Stomach (tissue), 4 donors: Measurements from ENCODE around the gene STON2.

Source experiments
- EP300 ChIP-seq: sonication (generic); formaldehyde crosslinking; IDR thresholded peaks from one replicate; pipeline ENCODE4 v1.6.1; 2017; ENCODE audit warnings: antibody characterized with exemption
- POLR2A ChIP-seq, 4 donors: fragments of 450-650 bp; IDR thresholded peaks; one replicate each; pipeline ENCODE4 v1.6.1; 2016; ENCODE audit warnings: antibody characterized with exemption in 4 of 4, control low read depth in 2 of 4, mild to moderate bottlenecking in 1 of 4, moderate library complexity in 1 of 4
- POLR2AphosphoS5 ChIP-seq, 3 donors: sonication (generic); formaldehyde crosslinking; IDR thresholded peaks; one replicate each; pipeline ENCODE4 v1.6.1; 2016; ENCODE audit warnings: antibody characterized with exemption in 3 of 3
- TF ChIP-seq, protein P1 (sequence below), 7 experiments: fragments of 450-650 bp in 4 of 7; fragments of 200-600 bp in 3 of 7; sonication (generic) in 3 of 7; IDR thresholded peaks; one replicate each; pipeline ENCODE4 v1.5.1; 2016 to 2019; ENCODE audit warnings: antibody characterized with exemption in 7 of 7, control low read depth in 2 of 7, mild to moderate bottlenecking in 1 of 7

- TF ChIP-seq POLR2AphosphoS5 (IDR thresholded peaks at IDR 0.05) (no peak), POLR2A (IDR thresholded peaks at IDR 0.05) (no peak), EP300 (no peak)
- TF ChIP-seq, protein P1, sequence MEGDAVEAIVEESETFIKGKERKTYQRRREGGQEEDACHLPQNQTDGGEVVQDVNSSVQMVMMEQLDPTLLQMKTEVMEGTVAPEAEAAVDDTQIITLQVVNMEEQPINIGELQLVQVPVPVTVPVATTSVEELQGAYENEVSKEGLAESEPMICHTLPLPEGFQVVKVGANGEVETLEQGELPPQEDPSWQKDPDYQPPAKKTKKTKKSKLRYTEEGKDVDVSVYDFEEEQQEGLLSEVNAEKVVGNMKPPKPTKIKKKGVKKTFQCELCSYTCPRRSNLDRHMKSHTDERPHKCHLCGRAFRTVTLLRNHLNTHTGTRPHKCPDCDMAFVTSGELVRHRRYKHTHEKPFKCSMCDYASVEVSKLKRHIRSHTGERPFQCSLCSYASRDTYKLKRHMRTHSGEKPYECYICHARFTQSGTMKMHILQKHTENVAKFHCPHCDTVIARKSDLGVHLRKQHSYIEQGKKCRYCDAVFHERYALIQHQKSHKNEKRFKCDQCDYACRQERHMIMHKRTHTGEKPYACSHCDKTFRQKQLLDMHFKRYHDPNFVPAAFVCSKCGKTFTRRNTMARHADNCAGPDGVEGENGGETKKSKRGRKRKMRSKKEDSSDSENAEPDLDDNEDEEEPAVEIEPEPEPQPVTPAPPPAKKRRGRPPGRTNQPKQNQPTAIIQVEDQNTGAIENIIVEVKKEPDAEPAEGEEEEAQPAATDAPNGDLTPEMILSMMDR (IDR thresholded peaks at IDR 0.05) = no peak
These were observed 126.6 kb downstream of the STON2 start for GRCh38 chr14:81273521-81273920.
